H1 (cell line): ENCODE measurements around the gene GNG7. TPM values are rescaled to one million over a fixed set of nuclear protein-coding genes. Genes with fewer than 3 reads are reported as not detected.

ENCODE experiments used
- CTCF ChIA-PET: fragments of 300-600 bp; sonication (Branson Sonifier 250); formaldehyde crosslinking; loops from one replicate; lab custom pipeline; 2021; ENCODE audit not compliant: partially characterized antibody; lab: Charles Lee
- POLR2A ChIA-PET: fragments of 300-600 bp; sonication (Branson Sonifier 250); formaldehyde crosslinking; loops from one replicate; lab custom pipeline; 2021; ENCODE audit warnings: inconsistent platforms; ENCODE audit not compliant: partially characterized antibody; lab: Charles Lee
- DNase-seq, 2 experiments: peaks; one replicate each; pipeline versions ENCODE4 v3.0.0 to v3.0.0-alpha.2; 2010 to 2022; ENCODE audit warnings: low spot score in 2 of 2, low read depth in 1 of 2, mixed read lengths in 1 of 2
- FAIRE-seq: peaks from 2 replicates; lab custom pipeline; 2011; peaks lifted over from hg19 to GRCh38; lab: Jason Lieb, UNC
- H2AFZ ChIP-seq: 2 replicates; pipeline ENCODE4 v1.8.1; 2012; ENCODE audit warnings: low read length, inconsistent platforms
- H2AK5ac ChIP-seq: 2 replicates; pipeline ENCODE4 v1.6.1; 2013; ENCODE audit warnings: low read depth, low read length
- H2BK120ac ChIP-seq: replicated peaks from 2 replicates; pipeline ENCODE3; 2013; ENCODE audit warnings: low read depth, low read length, inconsistent platforms
- H2BK12ac ChIP-seq: 2 replicates; pipeline ENCODE4 v1.6.1; 2013; ENCODE audit warnings: low read depth, low read length
- H2BK15ac ChIP-seq: 2 replicates; pipeline ENCODE4 v1.6.1; 2013; ENCODE audit warnings: low read length
- H2BK20ac ChIP-seq: 2 replicates; pipeline ENCODE4 v1.6.1; 2013; ENCODE audit warnings: low read length
- H2BK5ac ChIP-seq: 2 replicates; pipeline ENCODE4 v1.6.1; 2013; ENCODE audit warnings: low read depth, low read length
- H3K14ac ChIP-seq: 2 replicates; pipeline ENCODE4 v1.6.1; 2013; ENCODE audit warnings: inconsistent platforms; ENCODE audit not compliant: insufficient read length
- H3K18ac ChIP-seq: 2 replicates; pipeline ENCODE4 v1.6.1; 2013; ENCODE audit warnings: low read length; ENCODE audit errors: extremely low read depth
- H3K23ac ChIP-seq: 2 replicates; pipeline ENCODE4 v1.6.1; 2013; ENCODE audit warnings: inconsistent platforms; ENCODE audit not compliant: insufficient read length
- H3K23me2 ChIP-seq: 2 replicates; pipeline ENCODE4 v1.6.1; 2013; ENCODE audit warnings: low read depth, low read length
- H3K27ac ChIP-seq: 2 replicates; pipeline ENCODE4 v1.6.1; 2011; ENCODE audit warnings: low read depth, low read length, inconsistent platforms
- H3K27me3 ChIP-seq, 4 experiments: replicated peaks in 1 of 4; 1 replicate in 1 of 4; 2 replicates in 3 of 4; pipeline versions ENCODE4 v1.6.1 to v1.8.1; 2011 to 2013; ENCODE audit warnings: low read length in 3 of 4, mild to moderate bottlenecking in 3 of 4, inconsistent platforms in 2 of 4, mixed read lengths in 2 of 4, moderate library complexity in 1 of 4; ENCODE audit not compliant: control insufficient read depth in 3 of 4, insufficient read depth in 3 of 4; ENCODE audit errors: extremely low read depth in 1 of 4
- H3K36me3 ChIP-seq, 4 experiments: 2 replicates each; pipeline versions ENCODE4 v1.6.1 to v1.8.1; 2011 to 2013; ENCODE audit warnings: mild to moderate bottlenecking in 4 of 4, low read length in 3 of 4, moderate library complexity in 2 of 4, control low read depth in 1 of 4, inconsistent platforms in 1 of 4; ENCODE audit not compliant: insufficient read depth in 4 of 4, control insufficient read depth in 2 of 4
- H3K4ac ChIP-seq: replicated peaks from 2 replicates; pipeline ENCODE3; 2013; ENCODE audit warnings: low read length, low read depth, mixed read lengths, inconsistent platforms; ENCODE audit not compliant: insufficient read length
- H3K4me1 ChIP-seq, 4 experiments: replicated peaks in 1 of 4; 1 replicate in 1 of 4; 2 replicates in 3 of 4; pipeline versions ENCODE4 v1.6.1 to v1.8.1; 2011 to 2013; ENCODE audit warnings: low read length in 3 of 4, inconsistent platforms in 2 of 4, mixed read lengths in 1 of 4; ENCODE audit not compliant: insufficient read depth in 4 of 4, control insufficient read depth in 3 of 4
- H3K4me2 ChIP-seq, 2 experiments: 2 replicates each; pipeline versions ENCODE4 v1.6.1 to v1.8.1; 2011 to 2013; ENCODE audit warnings: low read depth in 2 of 2, low read length in 2 of 2, control low read depth in 1 of 2, inconsistent platforms in 1 of 2, mild to moderate bottlenecking in 1 of 2; ENCODE audit not compliant: insufficient read depth in 1 of 2
- H3K4me3 ChIP-seq, 4 experiments: fragments of 200-600, 300-600 bp in 1 of 4; sonication (generic), shearing (Covaris generic), sonication (Bioruptor Twin) in 1 of 4; 2 replicates each; pipeline versions ENCODE4 v1.5.1 to v1.8.1; 2011 to 2016; ENCODE audit warnings: low read length in 4 of 4, low read depth in 3 of 4, control low read depth in 2 of 4, inconsistent platforms in 2 of 4, mild to moderate bottlenecking in 2 of 4, mixed read lengths in 1 of 4, moderate library complexity in 1 of 4; ENCODE audit not compliant: insufficient read depth in 2 of 4; ENCODE audit errors: extremely low read depth in 1 of 4
- H3K56ac ChIP-seq: replicated peaks from 2 replicates; pipeline ENCODE3; 2013; ENCODE audit warnings: low read depth, mild to moderate bottlenecking, mixed read lengths, low read length, inconsistent platforms; ENCODE audit not compliant: insufficient read length
- H3K79me1 ChIP-seq: 2 replicates; pipeline ENCODE4 v1.6.1; 2013; ENCODE audit warnings: low read depth, low read length, control low read depth
- H3K79me2 ChIP-seq, 2 experiments: 2 replicates each; pipeline versions ENCODE4 v1.6.1 to v1.8.1; 2012 to 2013; ENCODE audit warnings: low read length in 2 of 2, mild to moderate bottlenecking in 2 of 2, inconsistent platforms in 1 of 2; ENCODE audit not compliant: insufficient read depth in 2 of 2, control insufficient read depth in 1 of 2
- H3K9ac ChIP-seq, 4 experiments: replicated peaks in 1 of 4; 1 replicate in 1 of 4; 2 replicates in 3 of 4; pipeline versions ENCODE4 v1.6.1 to v1.8.1; 2011 to 2013; ENCODE audit warnings: low read depth in 3 of 4, low read length in 3 of 4, control low read depth in 2 of 4, mild to moderate bottlenecking in 2 of 4, moderate library complexity in 2 of 4, inconsistent platforms in 1 of 4; ENCODE audit errors: extremely low read depth in 1 of 4
- H3K9me3 ChIP-seq, 2 experiments: 2 replicates each; pipeline versions ENCODE4 v1.6.1 to v1.8.1; 2012 to 2013; ENCODE audit warnings: mild to moderate bottlenecking in 2 of 2, moderate library complexity in 2 of 2, control low read depth in 1 of 2, inconsistent platforms in 1 of 2, low read depth in 1 of 2, low read length in 1 of 2, mixed read lengths in 1 of 2; ENCODE audit not compliant: insufficient read depth in 2 of 2
- H4K20me1 ChIP-seq, 2 experiments: replicated peaks in 1 of 2; 2 replicates each; pipeline versions ENCODE3 to v1.8.1; 2011 to 2013; ENCODE audit warnings: inconsistent platforms in 2 of 2, low read length in 2 of 2, mild to moderate bottlenecking in 1 of 2; ENCODE audit not compliant: insufficient read depth in 2 of 2, control insufficient read depth in 1 of 2
- H4K5ac ChIP-seq: 2 replicates; pipeline ENCODE4 v1.6.1; 2013; ENCODE audit warnings: low read length, low read depth, mixed read lengths, inconsistent platforms; ENCODE audit not compliant: insufficient read length
- H4K8ac ChIP-seq: 2 replicates; pipeline ENCODE4 v1.8.0; 2013; ENCODE audit warnings: mild to moderate bottlenecking, moderate library complexity, low read length, inconsistent platforms; ENCODE audit not compliant: insufficient read depth; ENCODE audit errors: extremely low read depth
- H4K91ac ChIP-seq: replicated peaks from 2 replicates; pipeline ENCODE3; 2013; ENCODE audit warnings: low read length, mixed read lengths, inconsistent platforms; ENCODE audit not compliant: insufficient read length
- BCL11A ChIP-seq, 2 experiments: IDR thresholded peaks; one replicate each; pipeline ENCODE4 v1.6.1; 2011; ENCODE audit warnings: low read depth in 2 of 2, low read length in 2 of 2, mild to moderate bottlenecking in 2 of 2
- CBX8 ChIP-seq: fragments of 300-800, 300-1000 bp; sonication (generic); IDR thresholded peaks from 2 replicates; pipeline ENCODE4 v1.7.1; 2016; ENCODE audit warnings: low read depth, low read length, borderline replicate concordance
- CEBPB ChIP-seq: IDR thresholded peaks from 2 replicates; pipeline ENCODE4 v1.6.1; 2012; ENCODE audit warnings: low read depth, low read length
- CREB1 ChIP-seq: IDR thresholded peaks from 2 replicates; pipeline ENCODE4 v1.6.1; 2012; ENCODE audit warnings: inconsistent platforms
- EP300 ChIP-seq, 2 experiments: IDR thresholded peaks; 1 replicate in 1 of 2; 2 replicates in 1 of 2; pipeline ENCODE4 v1.6.1; 2011 to 2012; ENCODE audit warnings: low read depth in 2 of 2, low read length in 2 of 2, mild to moderate bottlenecking in 2 of 2, borderline replicate concordance in 1 of 2, inconsistent platforms in 1 of 2, moderate library complexity in 1 of 2
- EZH2 ChIP-seq: fragments of 200-600 bp; sonication (generic); IDR thresholded peaks from 2 replicates; pipeline ENCODE4 v1.7.1; 2012; ENCODE audit warnings: low read depth, mild to moderate bottlenecking, moderate library complexity, low read length, inconsistent platforms; ENCODE audit not compliant: severe bottlenecking
- HDAC6 ChIP-seq: IDR thresholded peaks from one replicate; pipeline ENCODE4 v1.7.1; 2012; ENCODE audit warnings: low read depth, mild to moderate bottlenecking, inconsistent platforms, low read length, moderate library complexity
- NANOG ChIP-seq: IDR thresholded peaks from 2 replicates; pipeline ENCODE4 v1.6.1; 2011; ENCODE audit warnings: low read length, low read depth, mild to moderate bottlenecking, inconsistent platforms; ENCODE audit not compliant: insufficient read depth, poor library complexity, severe bottlenecking
- SAP30 ChIP-seq: fragments of 300-600 bp; sonication (generic); IDR thresholded peaks from 2 replicates; pipeline ENCODE4 v1.7.1; 2012; ENCODE audit warnings: low read length, moderate library complexity, mild to moderate bottlenecking, inconsistent platforms; ENCODE audit not compliant: insufficient read depth, insufficient replicate concordance
- SIRT6 ChIP-seq: IDR thresholded peaks from one replicate; pipeline ENCODE4 v1.7.1; 2012; ENCODE audit warnings: low read length, inconsistent platforms
- SP4 ChIP-seq: IDR thresholded peaks from 2 replicates; pipeline ENCODE4 v1.6.1; 2012; ENCODE audit warnings: low read length, inconsistent platforms
- SRF ChIP-seq: IDR thresholded peaks from 2 replicates; pipeline ENCODE4 v1.6.1; 2011; ENCODE audit warnings: mild to moderate bottlenecking, low read depth, low read length, moderate library complexity
- ZNF274 ChIP-seq: IDR thresholded peaks from 2 replicates; pipeline ENCODE4 v1.7.0; 2012; ENCODE audit warnings: low read length, borderline replicate concordance; ENCODE audit errors: extremely low read depth
- WGBS, 2 experiments: shearing (Covaris generic) in 1 of 2; methylation state at CpG; one replicate each; pipeline versions ENCODE4 v1.1.6 to v1.1.7; 2013 to 2015; ENCODE audit warnings: low lambda C conversion rate in 2 of 2, mixed read lengths in 2 of 2, inconsistent platforms in 1 of 2, low coverage in 1 of 2, missing lambda C conversion rate in 1 of 2; ENCODE audit not compliant: insufficient replicate concordance in 2 of 2, insufficient coverage in 1 of 2, insufficient read length in 1 of 2; ENCODE audit errors: extremely low coverage in 1 of 2, missing lambda C conversion rate in 1 of 2; 5-methylcytosine and 5-hydroxymethylcytosine counted together
- polyA plus RNA-seq, 7 experiments: library from polyadenylated mRNA; depleted of rRNA in 3 of 7; stranded (reverse) in 5 of 7; unstranded in 2 of 7; fragments of >200 nt in 5 of 7; fragments of 200-250 nt in 2 of 7; gene quantifications; 1 replicate in 5 of 7; 2 replicates in 1 of 7; 4 replicates in 1 of 7; pipeline versions ENCODE4 v1.2.1 to v1.2.3, GENCODE V29; 2011 to 2013; ENCODE audit warnings: missing spikeins in 2 of 7, mixed read lengths in 2 of 7
- total RNA-seq: library from RNA; stranded (reverse); fragmentation: NEBNext Ultra II Directional; extraction: Animal tissue kit (Norgen Biotek cat#: 25700); gene quantifications from 2 replicates; pipeline ENCODE4 v1.2.1, GENCODE V29; 2021

The GNG7 gene
- total and polyA plus RNA-seq, 2 of the 8 experiments (the other 6 are each of a cell fraction or from before 2014, with no cell fraction given): 2.8 to 7.8 TPM

DNA sequence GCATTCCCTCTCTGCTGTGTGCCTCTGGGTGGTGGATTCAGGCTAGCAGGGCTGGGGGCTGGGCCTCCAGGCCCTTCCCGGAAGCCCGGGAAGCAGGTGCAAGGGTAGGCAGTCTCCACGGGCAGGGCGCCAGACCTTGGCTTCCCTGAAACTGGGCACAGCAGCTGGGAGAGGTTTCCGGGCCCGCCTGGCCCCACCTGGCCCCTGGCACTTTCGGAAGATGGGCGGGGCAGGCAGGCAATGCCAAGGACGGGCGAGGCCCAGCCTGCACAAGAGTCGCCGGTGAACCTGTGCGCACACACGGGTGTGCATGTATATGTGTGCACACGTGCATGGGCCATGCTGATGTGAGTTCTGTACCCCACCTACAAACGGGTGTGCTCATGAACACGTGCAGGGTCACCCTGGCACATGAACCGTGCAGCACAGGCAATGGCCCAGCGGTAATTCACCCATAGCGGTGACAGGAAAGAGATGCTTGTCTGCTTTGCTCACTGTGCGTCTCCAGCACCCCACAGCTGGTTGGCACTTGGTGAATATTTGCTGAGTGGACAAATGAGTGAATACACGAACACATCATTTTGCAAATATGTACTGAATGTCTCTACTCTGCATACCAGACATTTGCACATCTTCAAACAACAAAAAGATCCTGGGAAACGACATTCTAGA, 211.2 kb downstream of the GNG7 start:
- no peak for FAIRE-seq
- Histone ChIP-seq H3K23ac (no peak overlapping the region), H3K4me2 (no peak overlapping the region), H2BK20ac (no peak overlapping the region), H3K18ac (no peak overlapping the region), H3K4ac (no peak overlapping the region), H2BK15ac (no peak overlapping the region; the same call in 1 of the 2 replicates), H3K9ac (no peak overlapping the region), H3K79me1 (no peaks in the 10 kb centered on the region), H3K56ac (no peak overlapping the region), H3K27me3 (peaks cover 17 to 66% (median 46%) of the 10 kb centered on the region in 4 experiments), H3K36me3 (no peaks in the 10 kb centered on the region), H3K4me1 (peaks cover 3 to 23% (median 19%) of the 10 kb centered on the region in 4 experiments), H3K23me2 (peaks cover 16% of the 10 kb centered on the region; the same call in 1 of the 2 replicates), H2BK120ac (no peak overlapping the region), H2BK5ac (no peak overlapping the region), H2AK5ac (no peak overlapping the region), H3K4me3 (no peak overlapping the region), H3K79me2 (no peaks in the 10 kb centered on the region), H4K91ac (peak overlapping the region; percentile 7), H4K5ac (no peak overlapping the region), H4K8ac (no peak overlapping the region), H2AFZ (no peak overlapping the region), H3K9me3 (no peaks in the 10 kb centered on the region), H3K14ac (no peak overlapping the region), H4K20me1 (peaks cover 2 to 4% of the 10 kb centered on the region in 2 experiments), H2BK12ac (no peak overlapping the region), H3K27ac (no peak overlapping the region)
- WGBS, 2 experiments: 88% methylated on average over 22 of the region's 23 CpGs; no CpG with 5 or more reads in 1 of the 2 experiments
- CTCF ChIA-PET: no interaction called here
- POLR2A ChIA-PET: interaction anchor here (16.3 kb wide), 1 partner anchor 14 kb away, joined by 216 read pairs; the partner anchor contains the start of gene GADD45B
- DNase-seq: no peak
- TF ChIP-seq HDAC6 (no peak), SIRT6 (no peak), SAP30 (no peak), ZNF274 (no peak), EP300 (IDR thresholded peaks at IDR 0.05; ENCODE audit: borderline replicate concordance in 1 of 2, low read depth in 2 of 2, low read length in 2 of 2) (no peak), BCL11A (IDR thresholded peaks at IDR 0.05; ENCODE audit: low read depth in 2 of 2, low read length in 2 of 2) (no peak), SRF (no peak), CREB1 (no peak), SP4 (no peak), NANOG (no peak), CBX8 (no peak), EZH2 (no peak), CEBPB (no peak)
